T-helper 17 cell (primary cell): ENCODE measurements around the gene HK3. TPM values are rescaled to one million over a fixed set of nuclear protein-coding genes. Genes with fewer than 3 reads are reported as not detected.

Experiments
- ATAC-seq: fragments of 150-1000 bp; cut with Tn5 transposase; 2 replicates; pipeline ENCODE4 v1.10.0; 2021; ENCODE audit warnings: mild to moderate bottlenecking, moderate library complexity
- DNase-seq, 3 donors: peaks; one replicate each; pipeline versions ENCODE4 v3.0.0 to v3.0.0-alpha.2; 2020 to 2021
- H3K9me3 ChIP-seq: one replicate; pipeline ENCODE4 v1.7.0; 2013; ENCODE audit warnings: low read length, mild to moderate bottlenecking; ENCODE audit not compliant: control insufficient read depth, poor library complexity, severe bottlenecking
- H3K27ac Mint-ChIP-seq: one replicate; pipeline ENCODE4 v1.8.0; 2022; ENCODE audit warnings: mild to moderate bottlenecking, moderate library complexity, mixed read lengths
- H3K27me3 Mint-ChIP-seq: one replicate; pipeline ENCODE4 v1.8.0; 2022; ENCODE audit warnings: mixed read lengths
- H3K36me3 Mint-ChIP-seq: one replicate; pipeline ENCODE4 v1.8.0; 2022; ENCODE audit warnings: low read depth, mixed read lengths
- H3K4me1 Mint-ChIP-seq: one replicate; pipeline ENCODE4 v1.8.0; 2022; ENCODE audit warnings: mild to moderate bottlenecking, mixed read lengths
- H3K4me3 Mint-ChIP-seq: one replicate; pipeline ENCODE4 v1.8.0; 2022; ENCODE audit warnings: mild to moderate bottlenecking, moderate library complexity, mixed read lengths
- total RNA-seq, 4 donors: library from RNA in 2 of 4; stranded (reverse) in 2 of 4; gene quantifications; one replicate each; pipeline ENCODE4 v1.2.3 and lab custom pipeline; 2022 to 2026

Gene HK3
- total RNA-seq, 2 donors from 2014 or later, result 1.2 to 4.6 TPM

- H3K9me3 ChIP-seq, result no peaks in the 10 kb centered on the region
- Mint-ChIP-seq H3K27ac (peak overlapping the region; percentile 49), H3K36me3 (peaks cover 3% of the 10 kb centered on the region), H3K4me3 (no peak overlapping the region), H3K4me1 (peaks cover 34% of the 10 kb centered on the region), H3K27me3 (peaks cover 8% of the 10 kb centered on the region)
- ATAC-seq, result no peak
- no peak for DNase-seq
Observed at GRCh38 chr5:176897263-176897662, 1.9 kb downstream of the HK3 start.

GRCh38 chr5:176895831-176896230 lies 3.3 kb downstream of the HK3 start:
- no peaks in the 10 kb centered on the region for H3K9me3 ChIP-seq
- Mint-ChIP-seq H3K27me3 (peaks cover 20% of the 10 kb centered on the region), H3K36me3 (peaks cover 3% of the 10 kb centered on the region), H3K4me1 (peaks cover 31% of the 10 kb centered on the region), H3K27ac (no peak overlapping the region), H3K4me3 (no peak overlapping the region)
- DNase-seq (no peak), ATAC-seq (no peak)

GRCh38 chr5:176894298-176894697 lies 4.8 kb downstream of the HK3 start:
- Mint-ChIP-seq H3K27me3 (peaks cover 20% of the 10 kb centered on the region), H3K27ac (no peak overlapping the region), H3K4me1 (peaks cover 20% of the 10 kb centered on the region), H3K36me3 (peaks cover 3% of the 10 kb centered on the region), H3K4me3 (no peak overlapping the region)
- ATAC-seq (no peak), DNase-seq (no peak)
- no peaks in the 10 kb centered on the region for H3K9me3 ChIP-seq

- Mint-ChIP-seq H3K4me3 (no peak overlapping the region), H3K36me3 (peaks cover 3% of the 10 kb centered on the region), H3K4me1 (peaks cover 10% of the 10 kb centered on the region), H3K27ac (no peak overlapping the region), H3K27me3 (peaks cover 20% of the 10 kb centered on the region)
- no peak for DNase-seq
- H3K9me3 ChIP-seq, result no peaks in the 10 kb centered on the region
- no peak for ATAC-seq
Observed at GRCh38 chr5:176892663-176893062, 6.5 kb downstream of the HK3 start.

GRCh38 chr5:176891331-176891958 lies 7.7 kb downstream of the HK3 start:
- no peak overlapping the region for H3K4me3 Mint-ChIP-seq
- ATAC-seq (no peak), DNase-seq (no peak)
- no peak overlapping the region for H3K27ac Mint-ChIP-seq
- H3K4me1 Mint-ChIP-seq, result peaks cover 6% of the 10 kb centered on the region
- H3K9me3 ChIP-seq, result no peaks in the 10 kb centered on the region
- peaks cover 20% of the 10 kb centered on the region for H3K27me3 Mint-ChIP-seq
- peaks cover 3% of the 10 kb centered on the region for H3K36me3 Mint-ChIP-seq

GRCh38 chr5:176890455-176891330 lies 8.5 kb downstream of the HK3 start:
- peaks cover 3% of the 10 kb centered on the region for H3K36me3 Mint-ChIP-seq
- no peaks in the 10 kb centered on the region for H3K9me3 ChIP-seq
- peak in 1 of 3 donors; percentile 1 for DNase-seq
- peaks cover 4% of the 10 kb centered on the region for H3K4me1 Mint-ChIP-seq
- no peak for ATAC-seq
- peaks cover 20% of the 10 kb centered on the region for H3K27me3 Mint-ChIP-seq
- H3K4me3 Mint-ChIP-seq, result no peak overlapping the region
- no peak overlapping the region for H3K27ac Mint-ChIP-seq

GRCh38 chr5:176889321-176890280 lies 9.5 kb downstream of the HK3 start:
- no peak overlapping the region for H3K4me3 Mint-ChIP-seq
- H3K27me3 Mint-ChIP-seq, result peaks cover 20% of the 10 kb centered on the region
- DNase-seq (peak in 1 of 3 donors; percentile 1), ATAC-seq (no peak)
- no peaks in the 10 kb centered on the region for H3K9me3 ChIP-seq
- H3K36me3 Mint-ChIP-seq, result peaks cover 3% of the 10 kb centered on the region
- peaks cover 9% of the 10 kb centered on the region for H3K4me1 Mint-ChIP-seq
- no peak overlapping the region for H3K27ac Mint-ChIP-seq

GRCh38 chr5:176888865-176889165 lies 10.3 kb downstream of the HK3 start:
- no peak for ATAC-seq
- H3K9me3 ChIP-seq, result no peaks in the 10 kb centered on the region
- peaks cover 3% of the 10 kb centered on the region for H3K36me3 Mint-ChIP-seq
- H3K4me1 Mint-ChIP-seq, result peaks cover 10% of the 10 kb centered on the region
- peaks cover 20% of the 10 kb centered on the region for H3K27me3 Mint-ChIP-seq
- H3K27ac Mint-ChIP-seq, result no peak overlapping the region
- H3K4me3 Mint-ChIP-seq, result no peak overlapping the region
- no peak for DNase-seq

- Mint-ChIP-seq H3K27ac (no peak overlapping the region), H3K4me1 (peaks cover 10% of the 10 kb centered on the region)
- no peak for DNase-seq
Observed at GRCh38 chr5:176888016-176888864, 10.9 kb downstream of the HK3 start.

GRCh38 chr5:176887252-176887849 lies 11.8 kb downstream of the HK3 start:
- Mint-ChIP-seq H3K27ac (no peak overlapping the region), H3K36me3 (peaks cover 3% of the 10 kb centered on the region), H3K4me1 (peaks cover 13% of the 10 kb centered on the region), H3K4me3 (no peak overlapping the region), H3K27me3 (peaks cover 18% of the 10 kb centered on the region)
- no peak for DNase-seq
- no peaks in the 10 kb centered on the region for H3K9me3 ChIP-seq
- ATAC-seq, result no peak

More at GRCh38 chr5:176888016-176888864, 10.9 kb downstream of the HK3 start:
- peaks cover 3% of the 10 kb centered on the region for H3K36me3 Mint-ChIP-seq
- ATAC-seq, result no peak
- H3K4me3 Mint-ChIP-seq, result no peak overlapping the region
- H3K9me3 ChIP-seq, result no peaks in the 10 kb centered on the region
- peaks cover 15% of the 10 kb centered on the region for H3K27me3 Mint-ChIP-seq

GRCh38 chr5:176886336-176887251 lies 12.6 kb downstream of the HK3 start:
- Mint-ChIP-seq H3K4me1 (peaks cover 11% of the 10 kb centered on the region), H3K36me3 (peaks cover 2% of the 10 kb centered on the region), H3K27me3 (peaks cover 13% of the 10 kb centered on the region), H3K27ac (no peak overlapping the region), H3K4me3 (peak overlapping the region; percentile 12)
- no peaks in the 10 kb centered on the region for H3K9me3 ChIP-seq
- DNase-seq, result no peak
- ATAC-seq, result no peak
